ENCODE data around the gene UBA1. TPM values are rescaled to one million over a fixed set of nuclear protein-coding genes. Genes with fewer than 3 reads are reported as not detected.

The UBA1 gene
- total RNA-seq, 4 donors from 2014 or later = 114 to 203 (median 146) TPM

GRCh38 chrX:47179221-47179927 is 14.3 kb upstream of the UBA1 start:
- Histone ChIP-seq H3K36me3 (peaks cover 0 to 83% (median 0%) of the 10 kb centered on the region in 3 donors), H3K4me3 (no peak overlapping the region), H3K9me3 (no peaks in the 10 kb centered on the region), H3K27me3 (no peaks in the 10 kb centered on the region), H3K4me1 (no peaks in the 10 kb centered on the region), H3K27ac (no peak overlapping the region)
- TF ChIP-seq POLR2A (IDR thresholded peaks at IDR 0.05) (no peak), CTCF (IDR thresholded peaks at IDR 0.05) (no peak)
- DNase-seq = no peak

GRCh38 chrX:47179928-47180255 is 13.7 kb upstream of the UBA1 start:
- Histone ChIP-seq H3K36me3 (peaks cover 0 to 86% (median 0%) of the 10 kb centered on the region in 3 donors), H3K27me3 (no peaks in the 10 kb centered on the region), H3K4me3 (no peak overlapping the region), H3K27ac (no peak overlapping the region), H3K9me3 (no peaks in the 10 kb centered on the region), H3K4me1 (no peaks in the 10 kb centered on the region)
- TF ChIP-seq POLR2A (IDR thresholded peaks at IDR 0.05) (no peak), CTCF (IDR thresholded peaks at IDR 0.05) (no peak)
- peak in 1 of 3 donors; percentile 38 for DNase-seq

- DNase-seq = no peak
- H3K4me3 ChIP-seq = no peak overlapping the region
- H3K27ac ChIP-seq = no peak overlapping the region
- H3K4me1 ChIP-seq = no peaks in the 10 kb centered on the region
- TF ChIP-seq CTCF (IDR thresholded peaks at IDR 0.05) (no peak), POLR2A (IDR thresholded peaks at IDR 0.05) (no peak)
- H3K27me3 ChIP-seq = no peaks in the 10 kb centered on the region
- H3K9me3 ChIP-seq = no peaks in the 10 kb centered on the region
- H3K36me3 ChIP-seq = peaks cover 0 to 85% (median 0%) of the 10 kb centered on the region in 3 donors
Observed at GRCh38 chrX:47180346-47180745, 13.3 kb upstream of the UBA1 start.

- no peak for DNase-seq
- Histone ChIP-seq H3K36me3 (peaks cover 0 to 85% (median 0%) of the 10 kb centered on the region in 3 donors), H3K27me3 (no peaks in the 10 kb centered on the region), H3K4me3 (no peak overlapping the region), H3K4me1 (no peaks in the 10 kb centered on the region), H3K9me3 (no peaks in the 10 kb centered on the region), H3K27ac (no peak overlapping the region)
- TF ChIP-seq POLR2A (IDR thresholded peaks at IDR 0.05) (no peak), CTCF (IDR thresholded peaks at IDR 0.05) (no peak)
Observed at GRCh38 chrX:47181301-47181700, 12.3 kb upstream of the UBA1 start.

GRCh38 chrX:47182106-47182700 is 11.4 kb upstream of the UBA1 start:
- Histone ChIP-seq H3K4me3 (no peak overlapping the region), H3K27me3 (no peaks in the 10 kb centered on the region), H3K36me3 (peaks cover 0 to 81% (median 0%) of the 10 kb centered on the region in 3 donors), H3K27ac (no peak overlapping the region), H3K4me1 (no peaks in the 10 kb centered on the region), H3K9me3 (no peaks in the 10 kb centered on the region)
- TF ChIP-seq POLR2A (IDR thresholded peaks at IDR 0.05) (no peak), CTCF (IDR thresholded peaks at IDR 0.05) (no peak)
- no peak for DNase-seq
